GM12801 (cell line): Measurements from ENCODE around the gene MYO5A.

ENCODE experiments used
- CTCF ChIP-seq: IDR thresholded peaks from one replicate; pipeline ENCODE4 v1.5.1; 2011; ENCODE audit warnings: control low read depth; ENCODE audit not compliant: insufficient read length; ENCODE audit errors: extremely low read depth

MYO5A gene

GRCh38 chr15:52503788-52504496 lies 24.7 kb downstream of the MYO5A start:
- no peak for TF ChIP-seq CTCF

GRCh38 chr15:52502608-52503007 lies 26.1 kb downstream of the MYO5A start:
- no peak for TF ChIP-seq CTCF

GRCh38 chr15:52499506-52499905 lies 29.2 kb downstream of the MYO5A start:
- TF ChIP-seq CTCF: no peak

DNA sequence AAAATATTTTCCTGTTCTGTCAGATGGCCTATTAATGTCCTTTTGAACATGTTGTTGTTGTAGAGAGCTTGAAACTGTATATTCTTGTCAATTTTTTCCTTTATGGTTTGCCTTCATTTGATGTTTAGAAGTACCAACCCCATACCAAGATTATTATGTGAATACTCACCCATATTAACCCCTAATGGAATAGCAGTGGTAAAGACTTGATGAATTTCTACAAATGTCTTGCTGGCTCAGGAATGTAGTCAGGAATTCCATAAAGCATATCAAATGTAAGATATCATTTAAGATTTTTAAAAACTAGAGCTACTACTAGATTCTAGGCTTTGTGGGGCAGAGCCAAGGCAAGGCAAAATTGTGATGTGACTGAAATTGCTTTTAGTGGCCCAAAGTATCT lies 30.0 kb downstream of the MYO5A start:
- TF ChIP-seq CTCF: no peak

DNA sequence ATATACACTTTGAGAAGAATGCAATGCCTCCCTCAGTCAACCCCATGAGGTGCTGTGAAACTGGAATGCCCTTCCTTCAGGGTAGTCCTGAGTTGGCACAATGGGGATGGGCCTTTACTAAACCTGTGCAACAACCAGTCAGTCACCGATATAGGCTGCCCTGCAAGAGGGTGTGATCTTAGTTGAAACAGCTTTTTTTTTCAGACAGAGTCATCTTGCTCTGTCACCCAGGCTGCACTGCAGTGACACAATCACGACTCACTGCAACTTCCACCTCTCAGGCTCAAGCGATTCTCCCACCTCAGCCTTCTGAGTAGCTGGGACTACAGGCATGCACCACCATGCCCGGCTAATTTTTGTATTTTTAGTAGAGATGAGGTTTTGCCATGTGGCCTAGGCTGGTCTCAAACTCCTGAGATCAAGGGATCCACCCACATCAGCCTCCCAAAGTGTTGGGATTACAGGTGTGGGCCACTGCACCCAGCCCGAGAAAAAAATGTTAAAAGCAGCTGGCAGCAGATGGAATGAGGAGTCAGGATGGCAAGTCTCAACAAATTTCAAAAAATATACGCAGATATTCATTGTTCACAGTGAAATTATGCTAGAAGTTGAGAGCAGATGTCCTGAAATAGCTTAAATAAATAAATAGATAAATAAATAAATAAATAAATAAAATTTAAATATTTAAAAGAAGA lies 31.8 kb downstream of the MYO5A start:
- no peak for TF ChIP-seq CTCF

GRCh38 chr15:52496175-52496574 lies 32.5 kb downstream of the MYO5A start:
- TF ChIP-seq CTCF: no peak

DNA sequence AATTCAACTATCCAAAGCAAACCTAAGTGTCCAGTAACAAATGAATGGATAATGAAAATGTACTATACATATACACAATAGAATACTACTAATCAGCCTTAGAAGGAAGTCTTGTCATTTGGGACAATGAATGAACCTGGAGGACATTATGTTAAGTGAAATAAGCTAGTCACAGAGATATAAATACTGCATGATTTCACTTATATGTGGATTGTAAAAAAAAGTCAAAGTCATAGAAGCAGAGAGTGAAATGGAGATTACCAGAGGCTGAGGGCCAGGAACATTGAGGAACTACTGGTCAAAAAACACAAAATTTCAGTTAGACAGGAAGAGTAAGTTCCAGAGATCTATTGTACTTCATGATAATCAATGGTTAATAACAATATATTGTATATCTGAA lies 33.6 kb downstream of the MYO5A start:
- TF ChIP-seq CTCF: no peak
